ENCODE measurements around the gene THRB. TPM values are rescaled to one million over a fixed set of nuclear protein-coding genes. Genes with fewer than 3 reads are reported as not detected.

Gene THRB
- total and polyA plus RNA-seq, 9 of the 15 experiments (the other 6 are each of a cell fraction or from before 2014, with no cell fraction given), result 1.7 to 14.9 (median 6.9) TPM

DNA sequence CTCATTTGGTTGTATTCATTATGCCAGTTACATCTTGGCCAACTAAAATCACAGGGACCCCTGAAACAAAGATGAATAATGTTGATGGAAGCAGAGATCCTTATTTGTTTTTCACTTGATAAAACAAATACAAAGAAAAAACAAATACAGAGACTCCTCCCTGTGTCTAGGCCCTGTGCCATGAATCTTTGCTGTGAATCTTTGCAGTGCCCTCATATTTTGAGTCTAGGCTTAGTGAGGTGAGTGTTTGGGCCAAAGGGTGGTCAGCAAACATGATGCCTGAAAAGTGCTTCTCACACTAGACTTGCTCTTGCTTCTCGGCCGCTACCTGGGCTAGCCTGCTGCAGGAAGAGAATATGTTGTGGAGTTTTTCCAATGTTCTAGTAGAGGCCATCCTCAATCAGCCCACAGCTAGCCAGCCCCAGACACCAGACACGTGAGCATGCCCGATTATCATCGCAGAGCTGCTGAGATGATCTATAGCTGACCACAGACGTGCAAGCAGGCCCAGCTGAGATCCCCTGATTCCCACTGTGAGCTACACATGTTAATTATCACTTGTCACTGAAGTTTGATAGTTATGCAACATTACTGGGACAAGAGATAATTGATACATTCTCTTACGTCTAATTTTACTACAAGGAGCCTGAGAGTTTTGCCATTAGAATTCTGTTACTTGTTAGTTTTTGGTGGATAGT lies 191.4 kb downstream of the THRB start (continued):
- TF ChIP-seq, protein P1, sequence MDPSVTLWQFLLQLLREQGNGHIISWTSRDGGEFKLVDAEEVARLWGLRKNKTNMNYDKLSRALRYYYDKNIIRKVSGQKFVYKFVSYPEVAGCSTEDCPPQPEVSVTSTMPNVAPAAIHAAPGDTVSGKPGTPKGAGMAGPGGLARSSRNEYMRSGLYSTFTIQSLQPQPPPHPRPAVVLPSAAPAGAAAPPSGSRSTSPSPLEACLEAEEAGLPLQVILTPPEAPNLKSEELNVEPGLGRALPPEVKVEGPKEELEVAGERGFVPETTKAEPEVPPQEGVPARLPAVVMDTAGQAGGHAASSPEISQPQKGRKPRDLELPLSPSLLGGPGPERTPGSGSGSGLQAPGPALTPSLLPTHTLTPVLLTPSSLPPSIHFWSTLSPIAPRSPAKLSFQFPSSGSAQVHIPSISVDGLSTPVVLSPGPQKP (CRISPR knock-in tag; IDR thresholded peaks at IDR 0.05), result no peak
- no peak for TF ChIP-seq HMGN3 (IDR thresholded peaks at IDR 0.05; ENCODE audit: borderline replicate concordance, extremely low read depth, insufficient read length, low read depth, low read length)
- TF ChIP-seq TEAD2 (tag; IDR thresholded peaks at IDR 0.05), result no peak
- no peak for TF ChIP-seq RBM34 (IDR thresholded peaks at IDR 0.05; ENCODE audit: borderline replicate concordance, insufficient read depth, low read length)
- peak; percentile 77 for TF ChIP-seq TAF9B (IDR thresholded peaks at IDR 0.05; ENCODE audit: partially characterized antibody)
- no peak for TF ChIP-seq WHSC1 (IDR thresholded peaks at IDR 0.05; ENCODE audit: low read length)
- peak; percentile 46; the same call in 1 of the 2 replicates for TF ChIP-seq MECOM (CRISPR knock-in tag; IDR thresholded peaks at IDR 0.05)
- TF ChIP-seq NFATC3 (IDR thresholded peaks at IDR 0.05), result no peak
- TF ChIP-seq ZNF263 (CRISPR knock-in tag; IDR thresholded peaks at IDR 0.05; ENCODE audit: borderline replicate concordance), result no peak
- TF ChIP-seq ATF1 (CRISPR knock-in tag; IDR thresholded peaks at IDR 0.05), result no peak
- 0 out of 2 replicates have a peak, but pooled peaks have one; percentile 28 for TF ChIP-seq ATF1 (tag; IDR thresholded peaks at IDR 0.05)
- no peak for TF ChIP-seq ZNF76 (CRISPR knock-in tag; IDR thresholded peaks at IDR 0.05; ENCODE audit: borderline replicate concordance)
- TF ChIP-seq CREB1 (IDR thresholded peaks at IDR 0.05), result peak; percentile 31; the same call in 1 of the 2 replicates
- 0 out of 2 replicates have a peak, but pooled peaks have one; percentile 23 for TF ChIP-seq CREB1 (CRISPR knock-in tag; IDR thresholded peaks at IDR 0.05)
- TF ChIP-seq, protein P2, sequence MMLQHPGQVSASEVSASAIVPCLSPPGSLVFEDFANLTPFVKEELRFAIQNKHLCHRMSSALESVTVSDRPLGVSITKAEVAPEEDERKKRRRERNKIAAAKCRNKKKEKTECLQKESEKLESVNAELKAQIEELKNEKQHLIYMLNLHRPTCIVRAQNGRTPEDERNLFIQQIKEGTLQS (IDR thresholded peaks at IDR 0.05), result peak; percentile 55
- TF ChIP-seq, protein P2 (CRISPR knock-in tag; conservative IDR thresholded peaks at IDR 0.05), result no peak
- peak; percentile 69 for TF ChIP-seq USF1 (CRISPR knock-in tag; IDR thresholded peaks at IDR 0.05)
- TF ChIP-seq MCM7 (IDR thresholded peaks at IDR 0.05), result no peak
- no peak for TF ChIP-seq SIRT6 (IDR thresholded peaks at IDR 0.05; ENCODE audit: low read depth, low read length)
- peak; percentile 87 for TF ChIP-seq CEBPB (tag; IDR thresholded peaks at IDR 0.05)
- TF ChIP-seq GATA2 (CRISPR knock-in tag; IDR thresholded peaks at IDR 0.05), result peak; percentile 81
- TF ChIP-seq NCOA4 (IDR thresholded peaks at IDR 0.05; ENCODE audit: partially characterized antibody), result no peak
- peak; percentile 64; the same call in 1 of the 2 replicates for TF ChIP-seq DMBX1 (CRISPR knock-in tag; IDR thresholded peaks at IDR 0.05; ENCODE audit: borderline replicate concordance)
- TF ChIP-seq ADNP (tag; IDR thresholded peaks at IDR 0.05), result no peak
- no peak for TF ChIP-seq ZBTB5 (IDR thresholded peaks at IDR 0.05)
- no peak for TF ChIP-seq FOSL1 (tag; conservative IDR thresholded peaks at IDR 0.05)

All from K562 (cell line).